ENCODE results near the gene SLC39A9. TPM values are rescaled to one million over a fixed set of nuclear protein-coding genes. Genes with fewer than 3 reads are reported as not detected.

SLC39A9 gene
- total RNA-seq, 1 experiment from 2014 or later: 80.2 TPM

DNA sequence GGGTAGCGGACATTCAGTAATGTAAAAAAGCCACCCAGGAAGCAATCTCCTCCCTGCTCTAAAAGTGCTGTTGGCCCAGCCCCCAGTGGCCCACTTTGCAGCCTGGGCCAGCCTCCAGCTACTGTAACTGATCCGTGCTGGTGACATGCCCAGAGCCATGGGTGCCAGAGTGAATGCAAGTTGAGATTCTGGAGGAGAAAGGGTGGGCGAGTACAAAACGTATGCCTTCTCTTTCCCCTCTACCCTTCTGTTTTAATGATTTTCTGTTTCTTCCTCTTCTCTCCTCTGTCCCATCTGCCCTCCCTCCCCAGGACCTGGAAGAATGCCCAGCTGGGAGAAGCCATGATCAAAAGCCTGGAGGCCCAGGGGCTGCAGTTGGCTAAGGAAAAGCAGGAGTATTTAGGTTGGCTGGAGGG, 102.9 kb downstream of the SLC39A9 start:
- Histone ChIP-seq H3K79me2 (ENCODE audit: insufficient read depth, low read length) (no peaks in the 10 kb centered on the region), H3K4me1 (ENCODE audit: control insufficient read depth in 1 of 2, insufficient read depth in 2 of 2, low read length in 2 of 2) (peaks cover 6 to 18% of the 10 kb centered on the region in 2 experiments), H3K9ac (ENCODE audit: low read length) (no peak overlapping the region), H3K9me3 (ENCODE audit: control insufficient read depth in 1 of 2, insufficient read depth in 1 of 2, low read depth in 1 of 2, low read length in 2 of 2) (no peaks in the 10 kb centered on the region), H3K27me3 (ENCODE audit: insufficient read depth, low read length) (no peaks in the 10 kb centered on the region), H3K4me3 (replicated peaks in 1 of 2; ENCODE audit: low read depth in 1 of 2, low read length in 2 of 2) (no peak overlapping the region), H4K20me1 (ENCODE audit: insufficient read depth) (no peaks in the 10 kb centered on the region), H3K4me2 (ENCODE audit: low read length) (no peak overlapping the region), H3K9me2 (ENCODE audit: insufficient read depth) (no peaks in the 10 kb centered on the region), H3K27ac (ENCODE audit: low read depth, low read length) (no peak overlapping the region), H3K36me3 (ENCODE audit: control insufficient read depth in 1 of 2, insufficient read depth in 2 of 2, low read length in 2 of 2) (no peaks in the 10 kb centered on the region), H2AFZ (ENCODE audit: low read depth, low read length, poor library complexity, severe bottlenecking) (no peak overlapping the region)
- POLR2A ChIA-PET: no interaction called here
- ATAC-seq: no peak
- BruUV-seq (replicated peaks): no TSS peak
- intact Hi-C loops (cut with micrococcal nuclease): no loop called here
- no peak for DNase-seq (ENCODE audit: low read depth, low spot score)
- CTCF ChIA-PET: no interaction called here
- RAD21 ChIA-PET (ENCODE audit: low non-redundant PET in 1 of 2, low total read pairs in 2 of 2, uncharacterized antibody in 2 of 2, unreplicated experiment in 2 of 2): no interaction called here
- TF ChIP-seq, protein P1, sequence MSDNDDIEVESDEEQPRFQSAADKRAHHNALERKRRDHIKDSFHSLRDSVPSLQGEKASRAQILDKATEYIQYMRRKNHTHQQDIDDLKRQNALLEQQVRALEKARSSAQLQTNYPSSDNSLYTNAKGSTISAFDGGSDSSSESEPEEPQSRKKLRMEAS (IDR thresholded peaks at IDR 0.05): no peak
- TF ChIP-seq RAD21 (IDR thresholded peaks at IDR 0.05; ENCODE audit: low read depth): no peak
- no peak for TF ChIP-seq ZFX (IDR thresholded peaks at IDR 0.05)
- no peak for TF ChIP-seq JUND (IDR thresholded peaks at IDR 0.05)

DNA sequence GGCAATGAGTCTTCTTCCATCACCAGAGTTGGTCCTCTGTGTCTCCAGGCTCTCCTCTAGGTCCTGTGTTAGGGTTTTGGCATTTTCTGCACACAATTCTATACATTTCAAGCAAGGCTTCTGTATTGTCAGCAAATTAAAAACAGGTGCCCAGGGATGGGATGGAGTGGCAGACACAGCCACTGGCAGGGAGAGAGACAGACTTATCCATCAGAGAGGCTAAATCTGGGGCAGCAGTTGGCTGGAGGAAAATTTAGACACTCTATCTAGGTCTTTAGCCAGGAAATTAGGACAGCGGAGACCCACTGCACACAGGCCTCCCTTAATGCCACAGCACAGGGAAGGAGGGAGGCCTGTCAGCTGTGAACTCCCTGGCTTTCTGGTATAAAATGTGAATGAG, 106.3 kb downstream of the SLC39A9 start:
- Histone ChIP-seq H3K27ac (ENCODE audit: low read depth, low read length) (no peak overlapping the region), H3K4me1 (ENCODE audit: control insufficient read depth in 1 of 2, insufficient read depth in 2 of 2, low read length in 2 of 2) (peaks cover 8 to 20% of the 10 kb centered on the region in 2 experiments), H3K9me3 (ENCODE audit: control insufficient read depth in 1 of 2, insufficient read depth in 1 of 2, low read depth in 1 of 2, low read length in 2 of 2) (no peaks in the 10 kb centered on the region), H3K79me2 (ENCODE audit: insufficient read depth, low read length) (no peaks in the 10 kb centered on the region), H3K9ac (ENCODE audit: low read length) (no peak overlapping the region), H3K4me3 (replicated peaks in 1 of 2; ENCODE audit: low read depth in 1 of 2, low read length in 2 of 2) (no peak overlapping the region), H3K36me3 (ENCODE audit: control insufficient read depth in 1 of 2, insufficient read depth in 2 of 2, low read length in 2 of 2) (no peaks in the 10 kb centered on the region), H3K27me3 (ENCODE audit: insufficient read depth, low read length) (no peaks in the 10 kb centered on the region), H3K4me2 (ENCODE audit: low read length) (no peak overlapping the region), H3K9me2 (ENCODE audit: insufficient read depth) (no peaks in the 10 kb centered on the region), H4K20me1 (ENCODE audit: insufficient read depth) (no peaks in the 10 kb centered on the region), H2AFZ (ENCODE audit: low read depth, low read length, poor library complexity, severe bottlenecking) (no peak overlapping the region)
- no peak for DNase-seq (ENCODE audit: low read depth, low spot score)
- ChIA-PET CTCF (interaction anchor here (0.8 to 1.5 kb wide), 3 partner anchors 13 to 104 kb away, joined by 3 to 5 read pairs (median 3); no protein-coding TSS in a partner anchor), RAD21 (ENCODE audit: low non-redundant PET in 1 of 2, low total read pairs in 2 of 2, uncharacterized antibody in 2 of 2, unreplicated experiment in 2 of 2) (interaction anchor here in 1 of 2 experiments (0.6 kb wide), 1 partner anchor 514 kb away, joined by 4 read pairs; no protein-coding TSS in a partner anchor), POLR2A (no interaction called here)
- TF ChIP-seq SP1 (IDR thresholded peaks at IDR 0.05; ENCODE audit: low read depth) (no peak), POLR2AphosphoS5 (IDR thresholded peaks at IDR 0.05; ENCODE audit: low read depth, low read length) (no peak), RAD21 (IDR thresholded peaks at IDR 0.05; ENCODE audit: low read depth) (no peak), TCF7L2 (IDR thresholded peaks at IDR 0.05; ENCODE audit: borderline replicate concordance, extremely low read depth, insufficient read depth, insufficient read length) (no peak), ELF1 (IDR thresholded peaks at IDR 0.05; ENCODE audit: borderline replicate concordance, low read depth) (no peak), EZH2 (IDR thresholded peaks at IDR 0.05) (no peak)
- TF ChIP-seq, protein P1 (IDR thresholded peaks at IDR 0.05): no peak
- TF ChIP-seq, protein P2, sequence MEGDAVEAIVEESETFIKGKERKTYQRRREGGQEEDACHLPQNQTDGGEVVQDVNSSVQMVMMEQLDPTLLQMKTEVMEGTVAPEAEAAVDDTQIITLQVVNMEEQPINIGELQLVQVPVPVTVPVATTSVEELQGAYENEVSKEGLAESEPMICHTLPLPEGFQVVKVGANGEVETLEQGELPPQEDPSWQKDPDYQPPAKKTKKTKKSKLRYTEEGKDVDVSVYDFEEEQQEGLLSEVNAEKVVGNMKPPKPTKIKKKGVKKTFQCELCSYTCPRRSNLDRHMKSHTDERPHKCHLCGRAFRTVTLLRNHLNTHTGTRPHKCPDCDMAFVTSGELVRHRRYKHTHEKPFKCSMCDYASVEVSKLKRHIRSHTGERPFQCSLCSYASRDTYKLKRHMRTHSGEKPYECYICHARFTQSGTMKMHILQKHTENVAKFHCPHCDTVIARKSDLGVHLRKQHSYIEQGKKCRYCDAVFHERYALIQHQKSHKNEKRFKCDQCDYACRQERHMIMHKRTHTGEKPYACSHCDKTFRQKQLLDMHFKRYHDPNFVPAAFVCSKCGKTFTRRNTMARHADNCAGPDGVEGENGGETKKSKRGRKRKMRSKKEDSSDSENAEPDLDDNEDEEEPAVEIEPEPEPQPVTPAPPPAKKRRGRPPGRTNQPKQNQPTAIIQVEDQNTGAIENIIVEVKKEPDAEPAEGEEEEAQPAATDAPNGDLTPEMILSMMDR (IDR thresholded peaks at IDR 0.05 in 2 of 3, conservative IDR thresholded peaks at IDR 0.05 in 1 of 3; ENCODE audit: borderline replicate concordance in 1 of 3, insufficient read depth in 1 of 3, low read depth in 2 of 3, low read length in 2 of 3): no peak
- TF ChIP-seq, protein P3, sequence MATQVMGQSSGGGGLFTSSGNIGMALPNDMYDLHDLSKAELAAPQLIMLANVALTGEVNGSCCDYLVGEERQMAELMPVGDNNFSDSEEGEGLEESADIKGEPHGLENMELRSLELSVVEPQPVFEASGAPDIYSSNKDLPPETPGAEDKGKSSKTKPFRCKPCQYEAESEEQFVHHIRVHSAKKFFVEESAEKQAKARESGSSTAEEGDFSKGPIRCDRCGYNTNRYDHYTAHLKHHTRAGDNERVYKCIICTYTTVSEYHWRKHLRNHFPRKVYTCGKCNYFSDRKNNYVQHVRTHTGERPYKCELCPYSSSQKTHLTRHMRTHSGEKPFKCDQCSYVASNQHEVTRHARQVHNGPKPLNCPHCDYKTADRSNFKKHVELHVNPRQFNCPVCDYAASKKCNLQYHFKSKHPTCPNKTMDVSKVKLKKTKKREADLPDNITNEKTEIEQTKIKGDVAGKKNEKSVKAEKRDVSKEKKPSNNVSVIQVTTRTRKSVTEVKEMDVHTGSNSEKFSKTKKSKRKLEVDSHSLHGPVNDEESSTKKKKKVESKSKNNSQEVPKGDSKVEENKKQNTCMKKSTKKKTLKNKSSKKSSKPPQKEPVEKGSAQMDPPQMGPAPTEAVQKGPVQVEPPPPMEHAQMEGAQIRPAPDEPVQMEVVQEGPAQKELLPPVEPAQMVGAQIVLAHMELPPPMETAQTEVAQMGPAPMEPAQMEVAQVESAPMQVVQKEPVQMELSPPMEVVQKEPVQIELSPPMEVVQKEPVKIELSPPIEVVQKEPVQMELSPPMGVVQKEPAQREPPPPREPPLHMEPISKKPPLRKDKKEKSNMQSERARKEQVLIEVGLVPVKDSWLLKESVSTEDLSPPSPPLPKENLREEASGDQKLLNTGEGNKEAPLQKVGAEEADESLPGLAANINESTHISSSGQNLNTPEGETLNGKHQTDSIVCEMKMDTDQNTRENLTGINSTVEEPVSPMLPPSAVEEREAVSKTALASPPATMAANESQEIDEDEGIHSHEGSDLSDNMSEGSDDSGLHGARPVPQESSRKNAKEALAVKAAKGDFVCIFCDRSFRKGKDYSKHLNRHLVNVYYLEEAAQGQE (IDR thresholded peaks at IDR 0.05; ENCODE audit: low read depth): no peak
- intact Hi-C loops (cut with micrococcal nuclease): no loop called here
- no peak for ATAC-seq
- no TSS peak for BruUV-seq (replicated peaks)
